ENCODE data around the gene DEAF1. TPM values are rescaled to one million over a fixed set of nuclear protein-coding genes. Genes with fewer than 3 reads are reported as not detected.
A peak's percentile ranks its signal among the peaks of the same experiment; 100 is the strongest.
"Not testable (repeated sequence)": the region's sequence is repeated elsewhere in the genome, so short reads cannot be mapped to it uniquely, and the experiment has no call there.

DEAF1 gene
- total RNA-seq, 1 donor from 2014 or later, result 35.8 TPM

GRCh38 chr11:653136-653535 is 41.9 kb downstream of the DEAF1 start:
- not testable (repeated sequence) for DNase-seq (ENCODE audit: low read depth)

GRCh38 chr11:650482-650881 is 44.5 kb downstream of the DEAF1 start:
- peak; percentile 26 for DNase-seq (ENCODE audit: low read depth)

GRCh38 chr11:647672-648158 is 47.3 kb downstream of the DEAF1 start:
- not testable (repeated sequence) for DNase-seq (ENCODE audit: low read depth)

GRCh38 chr11:646214-646613 is 48.8 kb downstream of the DEAF1 start:
- no peak for DNase-seq (ENCODE audit: low read depth)

GRCh38 chr11:645536-645935 is 49.5 kb downstream of the DEAF1 start:
- no peak for DNase-seq (ENCODE audit: low read depth)

- DNase-seq (ENCODE audit: low read depth), result no peak
These were observed 50.9 kb downstream of the DEAF1 start for GRCh38 chr11:643849-644738.

- DNase-seq (ENCODE audit: low read depth), result no peak
These were observed 51.7 kb downstream of the DEAF1 start for GRCh38 chr11:643366-643765.

- DNase-seq (ENCODE audit: low read depth), result no peak
These were observed 53.1 kb downstream of the DEAF1 start for GRCh38 chr11:641806-642370.

GRCh38 chr11:640021-640706 is 54.9 kb downstream of the DEAF1 start:
- DNase-seq (ENCODE audit: low read depth), result no peak

GRCh38 chr11:639332-639955 is 55.6 kb downstream of the DEAF1 start:
- no peak for DNase-seq (ENCODE audit: low read depth)

GRCh38 chr11:638631-639331 is 56.2 kb downstream of the DEAF1 start:
- no peak for DNase-seq (ENCODE audit: low read depth)

- no peak for DNase-seq (ENCODE audit: low read depth)
These were observed 57.2 kb downstream of the DEAF1 start for GRCh38 chr11:637593-638521.

GRCh38 chr11:637333-637592 is 57.8 kb downstream of the DEAF1 start:
- no peak for DNase-seq (ENCODE audit: low read depth)

GRCh38 chr11:636511-637332 is 58.3 kb downstream of the DEAF1 start, which contains the start of gene DRD4:
Gene DRD4 (plus strand): TSS chr11:637269. CDS start chr11:637305, 36 bp downstream.
- DNase-seq (ENCODE audit: low read depth), result no peak

GRCh38 chr11:635945-636510 is 59.0 kb downstream of the DEAF1 start:
- DNase-seq (ENCODE audit: low read depth), result no peak

GRCh38 chr11:630871-631270 is 64.2 kb downstream of the DEAF1 start:
- DNase-seq (ENCODE audit: low read depth), result no peak

- peak; percentile 91 for DNase-seq (ENCODE audit: low read depth)
These were observed 65.8 kb downstream of the DEAF1 start for GRCh38 chr11:629237-629583.

- no peak for DNase-seq (ENCODE audit: low read depth)
These were observed 67.0 kb downstream of the DEAF1 start for GRCh38 chr11:628056-628455.

- no peak for DNase-seq (ENCODE audit: low read depth)
These were observed 67.8 kb downstream of the DEAF1 start for GRCh38 chr11:627308-627576.
